Lung (tissue), 12 donors: Measurements from ENCODE around the gene TRIM28. TPM values are rescaled to one million over a fixed set of nuclear protein-coding genes. Genes with fewer than 3 reads are reported as not detected.

Source experiments
- ATAC-seq: fragments of 200-7000 bp; cut with Tn5 transposase; one replicate; pipeline ENCODE4 v1.9.1; 2020; ENCODE audit warnings: moderate number of reproducible peaks; ENCODE audit not compliant: insufficient read depth, low FRiP score
- DNase-seq, 3 donors: peaks; one replicate each; pipeline ENCODE4 v3.0.0-alpha.2; 2013 to 2017
- H3K27ac ChIP-seq, 2 donors: one replicate each; pipeline ENCODE4 v1.5.1; 2013; ENCODE audit warnings: mild to moderate bottlenecking in 2 of 2, moderate library complexity in 2 of 2, control low read depth in 1 of 2, inconsistent platforms in 1 of 2, low read depth in 1 of 2, low read length in 1 of 2
- H3K27me3 ChIP-seq, 3 donors: one replicate each; pipeline ENCODE4 v1.5.1; 2013; ENCODE audit warnings: low read length in 2 of 3; ENCODE audit not compliant: control insufficient read depth in 3 of 3, insufficient read depth in 3 of 3
- H3K36me3 ChIP-seq, 4 donors: one replicate each; pipeline ENCODE4 v1.5.1; 2013; ENCODE audit warnings: low read length in 4 of 4, mild to moderate bottlenecking in 1 of 4, moderate library complexity in 1 of 4; ENCODE audit not compliant: control insufficient read depth in 4 of 4, insufficient read depth in 4 of 4
- H3K4me1 ChIP-seq, 5 donors: one replicate each; pipeline ENCODE4 v1.5.1; 2013; ENCODE audit warnings: low read length in 5 of 5, mild to moderate bottlenecking in 2 of 5, moderate library complexity in 1 of 5; ENCODE audit not compliant: control insufficient read depth in 5 of 5, insufficient read depth in 5 of 5
- H3K4me3 ChIP-seq: one replicate; pipeline ENCODE4 v1.5.1; 2013; ENCODE audit warnings: mild to moderate bottlenecking, control low read depth, moderate library complexity
- H3K9ac ChIP-seq, 2 donors: one replicate each; pipeline ENCODE4 v1.5.1; 2013; ENCODE audit warnings: low read length in 2 of 2, control low read depth in 1 of 2; ENCODE audit not compliant: insufficient read depth in 1 of 2
- H3K9me3 ChIP-seq, 4 donors: one replicate each; pipeline ENCODE4 v1.5.1; 2013; ENCODE audit warnings: low read length in 3 of 4, mild to moderate bottlenecking in 1 of 4, moderate library complexity in 1 of 4; ENCODE audit not compliant: control insufficient read depth in 4 of 4, insufficient read depth in 3 of 4
- CTCF ChIP-seq: IDR thresholded peaks from 2 replicates; pipeline ENCODE4 v1.5.1; 2012; ENCODE audit warnings: mild to moderate bottlenecking; ENCODE audit errors: control extremely low read depth, extremely low read depth
- WGBS, 2 donors: extraction: QIAGEN DNeasy Blood & Tissue Kit; methylation state at CpG; one replicate each; pipeline ENCODE4 v1.1.7; 2013; 5-methylcytosine and 5-hydroxymethylcytosine counted together
- polyA plus RNA-seq, 2 donors: library from polyadenylated mRNA; stranded (reverse); fragments of 200-250 nt; gene quantifications; one replicate each; pipeline ENCODE4 v1.2.1, GENCODE V29; 2013
- total RNA-seq, 2 donors: library from RNA; depleted of rRNA in 1 of 2; stranded (reverse); fragments of >200 nt in 1 of 2; gene quantifications; one replicate each; pipeline ENCODE4 v1.2.1, GENCODE V29; 2014 to 2021
- donor health status: control.
- donor health status: control.
- donor health status: Bipolar disorder and iron deficiency.
- donor health status: healthy.
- donor health status: DM: yes; HTN: yes; CAD: no.

Gene TRIM28
- total and polyA plus RNA-seq, 4 donors: 171 to 250 (median 181) TPM

- TF ChIP-seq CTCF: no peak
- Histone ChIP-seq H3K4me3 (no peak overlapping the region), H3K9me3 (peaks cover 0 to 2% (median 0%) of the 10 kb centered on the region in 4 donors), H3K27ac (no peak overlapping the region), H3K4me1 (peaks cover 11 to 34% (median 17%) of the 10 kb centered on the region in 5 donors), H3K27me3 (no peaks in the 10 kb centered on the region), H3K9ac (no peak overlapping the region), H3K36me3 (peaks cover 13 to 61% (median 55%) of the 10 kb centered on the region in 4 donors)
- DNase-seq: peak in 1 of 3 donors; percentile 12
- 88 to 91% methylated on average over 13 of the region's 13 CpGs for WGBS, 2 donors
- ATAC-seq: no peak
These were observed 6.7 kb downstream of the TRIM28 start for GRCh38 chr19:58550362-58551122.

- ATAC-seq: no peak
- H3K27ac ChIP-seq: no peak overlapping the region
- H3K9me3 ChIP-seq: peaks cover 0 to 2% (median 0%) of the 10 kb centered on the region in 4 donors
- no peaks in the 10 kb centered on the region for H3K27me3 ChIP-seq
- H3K4me3 ChIP-seq: no peak overlapping the region
- H3K36me3 ChIP-seq: peaks cover 13 to 60% (median 54%) of the 10 kb centered on the region in 4 donors
- no peak for DNase-seq
- no peak for TF ChIP-seq CTCF
- H3K9ac ChIP-seq: no peak overlapping the region
- H3K4me1 ChIP-seq: peaks cover 8 to 29% (median 13%) of the 10 kb centered on the region in 5 donors
- WGBS, 2 donors: 68 to 77% methylated on average over 1 of the region's 1 CpG
These were observed 7.2 kb downstream of the TRIM28 start for GRCh38 chr19:58551123-58551497.

- no peak for ATAC-seq
- Histone ChIP-seq H3K9me3 (peaks cover 0 to 2% (median 0%) of the 10 kb centered on the region in 4 donors), H3K27ac (no peak overlapping the region), H3K9ac (no peak overlapping the region), H3K4me3 (no peak overlapping the region), H3K27me3 (no peaks in the 10 kb centered on the region), H3K4me1 (peaks cover 3 to 26% (median 9%) of the 10 kb centered on the region in 5 donors), H3K36me3 (peaks cover 13 to 65% (median 57%) of the 10 kb centered on the region in 4 donors)
- WGBS, 2 donors: 95 to 96% methylated on average over 18 of the region's 18 CpGs
- no peak for TF ChIP-seq CTCF
- no peak for DNase-seq
These were observed 8.0 kb downstream of the TRIM28 start for GRCh38 chr19:58551577-58552471.
